HepG2 (cell line): ENCODE measurements around the gene CLDN3. TPM values are rescaled to one million over a fixed set of nuclear protein-coding genes. Genes with fewer than 3 reads are reported as not detected.

Experiments
- ATRX ChIP-seq: sonication (generic); formaldehyde crosslinking; IDR thresholded peaks from 2 replicates; pipeline ENCODE4 v1.4.0; 2020; ENCODE audit warnings: missing genetic modification reagents, borderline replicate concordance
- BATF2 ChIP-seq: sonication (generic); formaldehyde crosslinking; IDR thresholded peaks from 2 replicates; pipeline ENCODE4 v1.8.0; 2022; ENCODE audit warnings: mild to moderate bottlenecking, missing genetic modification reagents, moderate library complexity
- HHEX ChIP-seq: IDR thresholded peaks from 2 replicates; pipeline ENCODE4 v1.6.1; 2016; ENCODE audit warnings: control low read depth
- HOXA3 ChIP-seq: sonication (generic); formaldehyde crosslinking; IDR thresholded peaks from 2 replicates; pipeline ENCODE4 v1.5.0; 2020; ENCODE audit warnings: missing genetic modification reagents
- IKZF1 ChIP-seq: fragments of 450-650 bp; IDR thresholded peaks from 2 replicates; pipeline ENCODE4 v1.7.1; 2016
- IRF1 ChIP-seq: sonication (generic); formaldehyde crosslinking; IDR thresholded peaks from 2 replicates; pipeline ENCODE4 v1.4.0; 2020; ENCODE audit warnings: low read depth, mild to moderate bottlenecking, missing genetic modification reagents
- KAT7 ChIP-seq: IDR thresholded peaks from 2 replicates; pipeline ENCODE4 v1.6.1; 2018; ENCODE audit warnings: borderline replicate concordance, missing compliant biosample characterization
- KAT8 ChIP-seq: IDR thresholded peaks from 2 replicates; pipeline ENCODE4 v1.6.1; 2016; ENCODE audit warnings: missing genetic modification reagents, missing compliant biosample characterization
- POGZ ChIP-seq: sonication (generic); formaldehyde crosslinking; IDR thresholded peaks from 2 replicates; pipeline ENCODE4 v1.4.0; 2020; ENCODE audit warnings: mild to moderate bottlenecking, missing genetic modification reagents
- ZFP82 ChIP-seq: sonication (generic); formaldehyde crosslinking; IDR thresholded peaks from 2 replicates; pipeline ENCODE4 v1.5.1; 2020; ENCODE audit warnings: mild to moderate bottlenecking, missing genetic modification reagents, borderline replicate concordance
- ZNF292 ChIP-seq: sonication (generic); formaldehyde crosslinking; IDR thresholded peaks from 2 replicates; pipeline ENCODE4 v1.8.1; 2022; ENCODE audit warnings: mild to moderate bottlenecking, low read depth, missing genetic modification reagents, borderline replicate concordance
- ZNF354B ChIP-seq: sonication (generic); formaldehyde crosslinking; IDR thresholded peaks from 2 replicates; pipeline ENCODE4 v1.8.0; 2022; ENCODE audit warnings: mild to moderate bottlenecking, missing genetic modification reagents
- ZNF430 ChIP-seq: sonication (generic); formaldehyde crosslinking; IDR thresholded peaks from 2 replicates; pipeline ENCODE4 v1.9.0; 2021; ENCODE audit warnings: mild to moderate bottlenecking, missing genetic modification reagents
- ZNF564 ChIP-seq: sonication (generic); formaldehyde crosslinking; IDR thresholded peaks from 2 replicates; pipeline ENCODE4 v1.8.1; 2023; ENCODE audit warnings: mild to moderate bottlenecking, missing genetic modification reagents
- ZNF678 ChIP-seq: sonication (generic); formaldehyde crosslinking; IDR thresholded peaks from 2 replicates; pipeline ENCODE4 v1.4.0; 2020; ENCODE audit warnings: mild to moderate bottlenecking, missing genetic modification reagents
- ZNF687 ChIP-seq: sonication (generic); formaldehyde crosslinking; IDR thresholded peaks from 2 replicates; pipeline ENCODE4 v1.5.1; 2020; ENCODE audit warnings: mild to moderate bottlenecking, missing genetic modification reagents, moderate library complexity
- polyA plus RNA-seq, 8 experiments: library from polyadenylated mRNA; depleted of rRNA in 3 of 8; stranded (reverse) in 7 of 8; unstranded in 1 of 8; fragments of >200 nt; fragmentation: Illumina TruSeq in 4 of 8; extraction: Trizol in 4 of 8; gene quantifications; 2 replicates each; pipeline versions ENCODE4 v1.2.1 to v1.2.3, GENCODE V29; 2011 to 2016; ENCODE audit warnings: low read depth in 4 of 8, missing spikeins in 1 of 8, mixed read lengths in 1 of 8; ENCODE audit not compliant: insufficient read depth in 1 of 8
- total RNA-seq, 5 experiments: library from RNA; depleted of rRNA; stranded (reverse); fragments of >200 nt; fragmentation: Illumina TruSeq; extraction: Trizol; gene quantifications; 2 replicates each; pipeline ENCODE4 v1.2.3, GENCODE V29; 2016; ENCODE audit warnings: low read depth in 1 of 5
- TF ChIP-seq, protein P1 (sequence below): sonication (generic); formaldehyde crosslinking; IDR thresholded peaks from 2 replicates; pipeline ENCODE4 v1.5.1; 2020; ENCODE audit warnings: mild to moderate bottlenecking, missing genetic modification reagents, borderline replicate concordance
- TF ChIP-seq, protein P2 (sequence below): sonication (generic); formaldehyde crosslinking; IDR thresholded peaks from 2 replicates; pipeline ENCODE4 v1.5.0; 2020; ENCODE audit warnings: missing genetic modification reagents
- TF ChIP-seq, protein P3 (sequence below): IDR thresholded peaks from 2 replicates; pipeline ENCODE4 v1.6.1; 2016

Gene CLDN3
- total and polyA plus RNA-seq, 2 of the 13 experiments (the other 11 are each of a cell fraction or from before 2014, with no cell fraction given): 0.31 to 0.51 TPM

DNA sequence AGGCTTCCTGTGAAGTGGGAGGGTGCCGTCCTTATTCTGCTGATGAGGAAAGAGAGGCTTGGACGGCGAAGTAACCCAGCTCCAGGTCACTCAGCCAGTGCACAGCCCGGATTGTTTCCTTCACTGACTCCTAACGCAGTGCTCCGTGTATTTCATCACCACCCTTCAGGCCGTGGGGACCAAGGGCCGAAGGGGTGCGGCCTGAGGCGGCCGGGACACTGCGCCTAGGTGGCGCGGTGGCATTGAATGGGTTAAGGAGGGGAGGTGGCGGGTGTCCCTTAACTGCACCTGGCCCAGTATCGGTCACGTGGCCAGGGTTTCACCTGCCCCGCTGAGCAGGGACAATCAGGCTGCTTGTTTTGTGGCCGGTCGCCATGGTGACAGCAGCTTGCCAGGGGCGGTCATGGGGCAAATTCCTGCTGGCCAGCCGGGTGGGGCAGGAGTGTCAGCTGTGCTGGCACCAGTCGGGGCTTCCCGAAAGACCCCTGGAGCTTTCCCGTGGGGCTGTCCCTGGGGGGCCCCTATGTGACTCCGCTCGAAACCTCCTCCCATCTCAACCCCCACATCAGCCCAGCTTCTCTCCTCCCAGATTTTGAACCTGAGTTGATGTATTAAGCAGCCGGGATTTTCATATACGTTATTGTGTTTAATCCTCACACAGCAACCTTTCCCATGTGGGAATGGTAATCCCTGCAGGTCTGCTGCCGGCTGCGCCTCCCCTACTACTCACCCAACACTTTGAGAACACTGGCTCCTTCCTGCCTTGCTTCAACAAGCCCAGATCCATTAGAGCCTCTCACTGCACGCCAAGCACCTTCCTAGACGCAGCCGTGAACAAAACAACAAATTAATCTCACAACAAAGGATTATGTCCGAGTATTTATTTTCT, 27.1 kb downstream of the CLDN3 start (continued):
- TF ChIP-seq, protein P1, sequence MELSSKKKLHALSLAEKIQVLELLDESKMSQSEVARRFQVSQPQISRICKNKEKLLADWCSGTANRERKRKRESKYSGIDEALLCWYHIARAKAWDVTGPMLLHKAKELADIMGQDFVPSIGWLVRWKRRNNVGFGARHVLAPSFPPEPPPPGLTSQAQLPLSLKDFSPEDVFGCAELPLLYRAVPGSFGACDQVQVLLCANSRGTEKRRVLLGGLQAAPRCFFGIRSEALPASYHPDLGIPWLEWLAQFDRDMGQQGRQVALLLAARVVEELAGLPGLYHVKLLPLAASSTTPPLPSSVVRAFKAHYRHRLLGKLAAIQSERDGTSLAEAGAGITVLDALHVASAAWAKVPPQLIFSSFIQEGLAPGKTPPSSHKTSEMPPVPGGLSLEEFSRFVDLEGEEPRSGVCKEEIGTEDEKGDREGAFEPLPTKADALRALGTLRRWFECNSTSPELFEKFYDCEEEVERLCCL (CRISPR knock-in tag): no peak
- TF ChIP-seq ZNF292 (peak; percentile 50; the same call in 1 of the 2 replicates), KAT7 (CRISPR knock-in tag) (no peak), ZNF564 (CRISPR knock-in tag) (no peak), POGZ (no peak), HOXA3 (CRISPR knock-in tag) (peak; percentile 52; the same call in 1 of the 2 replicates), KAT8 (0 out of 2 replicates have a peak, but pooled peaks have one; percentile 39), IKZF1 (no peak), IRF1 (CRISPR knock-in tag) (no peak), BATF2 (no peak), ATRX (CRISPR knock-in tag) (no peak), ZNF678 (CRISPR knock-in tag) (no peak), ZNF687 (CRISPR knock-in tag) (peak; percentile 74), ZNF430 (CRISPR knock-in tag) (no peak), ZFP82 (no peak), HHEX (CRISPR knock-in tag) (no peak), ZNF354B (CRISPR knock-in tag) (no peak)
- TF ChIP-seq, protein P2, sequence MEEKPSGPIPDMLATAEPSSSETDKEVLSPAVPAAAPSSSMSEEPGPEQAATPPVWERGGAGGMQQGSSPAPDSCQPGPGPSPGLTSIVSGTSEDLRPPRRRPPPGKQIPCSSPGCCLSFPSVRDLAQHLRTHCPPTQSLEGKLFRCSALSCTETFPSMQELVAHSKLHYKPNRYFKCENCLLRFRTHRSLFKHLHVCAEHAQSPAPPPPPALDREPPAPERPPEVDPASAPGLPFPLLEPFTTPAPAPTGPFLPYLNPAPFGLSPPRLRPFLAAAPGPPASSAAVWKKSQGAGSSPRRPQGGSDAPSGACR (CRISPR knock-in tag): no peak
- TF ChIP-seq, protein P3, sequence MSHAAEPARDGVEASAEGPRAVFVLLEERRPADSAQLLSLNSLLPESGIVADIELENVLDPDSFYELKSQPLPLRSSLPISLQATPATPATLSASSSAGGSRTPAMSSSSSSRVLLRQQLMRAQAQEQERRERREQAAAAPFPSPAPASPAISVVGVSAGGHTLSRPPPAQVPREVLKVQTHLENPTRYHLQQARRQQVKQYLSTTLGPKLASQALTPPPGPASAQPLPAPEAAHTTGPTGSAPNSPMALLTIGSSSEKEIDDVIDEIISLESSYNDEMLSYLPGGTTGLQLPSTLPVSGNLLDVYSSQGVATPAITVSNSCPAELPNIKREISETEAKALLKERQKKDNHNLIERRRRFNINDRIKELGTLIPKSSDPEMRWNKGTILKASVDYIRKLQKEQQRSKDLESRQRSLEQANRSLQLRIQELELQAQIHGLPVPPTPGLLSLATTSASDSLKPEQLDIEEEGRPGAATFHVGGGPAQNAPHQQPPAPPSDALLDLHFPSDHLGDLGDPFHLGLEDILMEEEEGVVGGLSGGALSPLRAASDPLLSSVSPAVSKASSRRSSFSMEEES: peak; percentile 76
